HepG2 (cell line): ENCODE data around the gene SLC36A3.

Source experiments
- CTCF ChIP-seq: sonication (generic); formaldehyde crosslinking; IDR thresholded peaks from 2 replicates; pipeline ENCODE4 v1.5.0; 2020; ENCODE audit warnings: mild to moderate bottlenecking, missing genetic modification reagents, moderate library complexity
- JUN ChIP-seq: sonication (generic); formaldehyde crosslinking; IDR thresholded peaks from 2 replicates; pipeline ENCODE4 v1.4.0; 2020; ENCODE audit warnings: mild to moderate bottlenecking, missing genetic modification reagents
- POLR2AphosphoS5 ChIP-seq: IDR thresholded peaks from 2 replicates; pipeline ENCODE4 v1.6.1; 2012; ENCODE audit warnings: low read depth, low read length
- SRF ChIP-seq: IDR thresholded peaks from 2 replicates; pipeline ENCODE4 v1.6.1; 2011; ENCODE audit warnings: mild to moderate bottlenecking, low read depth, low read length, moderate library complexity
- TARDBP ChIP-seq: sonication (generic); formaldehyde crosslinking; IDR thresholded peaks from 2 replicates; pipeline ENCODE4 v1.8.0; 2022; ENCODE audit warnings: mild to moderate bottlenecking, missing genetic modification reagents
- ZNF331 ChIP-seq: sonication (generic); formaldehyde crosslinking; IDR thresholded peaks from 2 replicates; pipeline ENCODE4 v1.4.0; 2020; ENCODE audit warnings: missing genetic modification reagents
- ZNF580 ChIP-seq: IDR thresholded peaks from 2 replicates; pipeline ENCODE4 v1.6.1; 2016; ENCODE audit warnings: low read depth, borderline replicate concordance

- TF ChIP-seq JUN (CRISPR knock-in tag) (no peak), CTCF (no peak), SRF (no peak), ZNF580 (CRISPR knock-in tag) (no peak), POLR2AphosphoS5 (no peak), TARDBP (CRISPR knock-in tag) (no peak), ZNF331 (no peak)
Observed at GRCh38 chr5:151295138-151295537, 8.4 kb downstream of the SLC36A3 start.
